Bronchial smooth muscle cell (primary cell): ENCODE data around the gene DAND5. TPM values are rescaled to one million over a fixed set of nuclear protein-coding genes. Genes with fewer than 3 reads are reported as not detected.

Source experiments
- total RNA-seq: library from RNA; depleted of rRNA; stranded (reverse); fragments of >200 nt; gene quantifications from 2 replicates; pipeline ENCODE4 v1.2.1, GENCODE V29; 2014

DAND5 gene
- not detected in 2 replicates for total RNA-seq

GRCh38 chr19:12969292-12969988 is at the start of gene DAND5:
TSS of gene DAND5 (plus strand) at chr19:12969576. CDS start at chr19:12969661, 85 bp downstream.

GRCh38 chr19:12933287-12934072 is 35.9 kb upstream of the DAND5 start, which contains the start of gene FARSA:
TSS of gene FARSA (minus strand) at chr19:12933711. CDS start at chr19:12933696, 15 bp downstream.

GRCh38 chr19:12937927-12938778 is 31.2 kb upstream of the DAND5 start, which contains the start of gene CALR:
TSS of gene CALR (plus strand) at chr19:12938609. CDS start at chr19:12938680, 71 bp downstream.

GRCh38 chr19:12945479-12946091 is 23.8 kb upstream of the DAND5 start, which contains the start of gene RAD23A:
TSS of gene RAD23A (plus strand) at chr19:12945862. CDS start at chr19:12945949, 87 bp downstream.

GRCh38 chr19:12956446-12957388 is 12.7 kb upstream of the DAND5 start, which contains the start of gene GADD45GIP1:
TSS of gene GADD45GIP1 (minus strand) at chr19:12957223. CDS start at chr19:12957212, 11 bp downstream.

GRCh38 chr19:12994701-12995595 is 25.6 kb downstream of the DAND5 start, which contains the start of gene NFIX:
TSS of gene NFIX (plus strand) at chr19:12995475. CDS start at chr19:12995838, 363 bp downstream.

Other genes with a start within 250 kb of the DAND5 start
- 33.9 and 41.4 TPM in 2 replicates for gene TNPO2, start 245.6 kb upstream of the DAND5 start, total RNA-seq
- 118 and 120 TPM in 2 replicates for gene TRIR, start 234.9 kb upstream of the DAND5 start, total RNA-seq
- gene GET3, start 232.1 kb upstream of the DAND5 start, total RNA-seq, result 120 and 140 TPM in 2 replicates
- gene BEST2, start 217.8 kb upstream of the DAND5 start, total RNA-seq, result under 0.01 TPM in 2 replicates
- 16.4 and 22.4 TPM in 2 replicates for gene HOOK2, start 194.0 kb upstream of the DAND5 start, total RNA-seq
- gene JUNB, start 178.1 kb upstream of the DAND5 start, total RNA-seq, result 37.8 and 47.2 TPM in 2 replicates
- 130 and 210 TPM in 2 replicates for gene PRDX2, start 167.8 kb upstream of the DAND5 start, total RNA-seq
- 0.16 and 0.43 TPM in 2 replicates for gene THSD8, start 167.5 kb upstream of the DAND5 start, total RNA-seq
- gene RNASEH2A, start 163.0 kb upstream of the DAND5 start, total RNA-seq, result 7.6 TPM in 2 replicates
- 0.47 TPM in 1 of 2 replicates, not detected in the other for gene RTBDN, start 135.0 kb upstream of the DAND5 start, total RNA-seq
- 0.95 and 1.2 TPM in 2 replicates for gene MAST1, start 131.1 kb upstream of the DAND5 start, total RNA-seq
- gene DNASE2, start 88.1 kb upstream of the DAND5 start, total RNA-seq, result 22.5 and 31.5 TPM in 2 replicates
- not detected in 2 replicates for gene KLF1, start 82.4 kb upstream of the DAND5 start, total RNA-seq
- gene GCDH, start 78.4 kb upstream of the DAND5 start, total RNA-seq, result 12.4 and 14.8 TPM in 2 replicates
- gene SYCE2, start 50.3 kb upstream of the DAND5 start, total RNA-seq, result 0.09 TPM in 1 of 2 replicates, not detected in the other
- 27.2 and 30.9 TPM in 2 replicates for gene FARSA, start 35.9 kb upstream of the DAND5 start, total RNA-seq
- gene CALR, start 31.0 kb upstream of the DAND5 start, total RNA-seq, result 1,315 and 1,411 TPM in 2 replicates
- 38.6 and 51.9 TPM in 2 replicates for gene RAD23A, start 23.7 kb upstream of the DAND5 start, total RNA-seq
- gene GADD45GIP1, start 12.4 kb upstream of the DAND5 start, total RNA-seq, result 15.8 and 27.1 TPM in 2 replicates
- gene NFIX, start 25.9 kb downstream of the DAND5 start, total RNA-seq, result 95.4 and 122 TPM in 2 replicates
- 0.32 and 0.34 TPM in 2 replicates for gene LYL1, start 133.3 kb downstream of the DAND5 start, total RNA-seq
- 22.5 and 24.2 TPM in 2 replicates for gene TRMT1, start 147.2 kb downstream of the DAND5 start, total RNA-seq
- 19.6 and 29.3 TPM in 2 replicates for gene NACC1, start 148.7 kb downstream of the DAND5 start, total RNA-seq
- gene STX10, start 180.8 kb downstream of the DAND5 start, total RNA-seq, result 76.8 and 92.4 TPM in 2 replicates
- 8.7 and 9.8 TPM in 2 replicates for gene IER2, start 180.8 kb downstream of the DAND5 start, total RNA-seq